ENCODE data around the gene HES6. TPM values are rescaled to one million over a fixed set of nuclear protein-coding genes. Genes with fewer than 3 reads are reported as not detected.
"Not testable (repeated sequence)": the region's sequence is repeated elsewhere in the genome, so short reads cannot be mapped to it uniquely, and the experiment has no call there.

HES6 gene
- total RNA-seq, 1 donor, result 5.4 TPM

- Histone ChIP-seq H3K27me3 (ENCODE audit: insufficient read depth, low read length) (no peaks in the 10 kb centered on the region), H3K4me3 (ENCODE audit: low read length) (no peak overlapping the region), H3K9me3 (ENCODE audit: low read depth, low read length) (no peaks in the 10 kb centered on the region), H3K4me1 (ENCODE audit: insufficient read depth, low read length) (no peaks in the 10 kb centered on the region)
Measured at GRCh38 chr2:238280083-238280825, 40.4 kb upstream of the HES6 start.

GRCh38 chr2:238279324-238279682 is 39.5 kb upstream of the HES6 start:
- no peaks in the 10 kb centered on the region for H3K9me3 ChIP-seq (ENCODE audit: low read depth, low read length)
- no peak overlapping the region for H3K4me3 ChIP-seq (ENCODE audit: low read length)
- H3K4me1 ChIP-seq (ENCODE audit: insufficient read depth, low read length), result no peaks in the 10 kb centered on the region

GRCh38 chr2:238278626-238279323 is 38.9 kb upstream of the HES6 start:
- Histone ChIP-seq H3K4me3 (ENCODE audit: low read length) (no peak overlapping the region), H3K4me1 (ENCODE audit: insufficient read depth, low read length) (peaks cover 5% of the 10 kb centered on the region), H3K9me3 (ENCODE audit: low read depth, low read length) (no peaks in the 10 kb centered on the region), H3K27me3 (ENCODE audit: insufficient read depth, low read length) (no peaks in the 10 kb centered on the region)

More at GRCh38 chr2:238279324-238279682, 39.5 kb upstream of the HES6 start:
- no peaks in the 10 kb centered on the region for H3K27me3 ChIP-seq (ENCODE audit: insufficient read depth, low read length)

- no peaks in the 10 kb centered on the region for H3K9me3 ChIP-seq (ENCODE audit: low read depth, low read length)
- no peak overlapping the region for H3K4me3 ChIP-seq (ENCODE audit: low read length)
- H3K4me1 ChIP-seq (ENCODE audit: insufficient read depth, low read length), result peaks cover 15% of the 10 kb centered on the region
- no peaks in the 10 kb centered on the region for H3K27me3 ChIP-seq (ENCODE audit: insufficient read depth, low read length)
Measured at GRCh38 chr2:238277695-238278094, 37.9 kb upstream of the HES6 start.

GRCh38 chr2:238274152-238274865 is 34.5 kb upstream of the HES6 start:
- no peaks in the 10 kb centered on the region for H3K27me3 ChIP-seq (ENCODE audit: insufficient read depth, low read length)

GRCh38 chr2:238273433-238273832 is 33.6 kb upstream of the HES6 start:
- not testable (repeated sequence) for H3K27me3 ChIP-seq (ENCODE audit: insufficient read depth, low read length); H3K4me3 ChIP-seq (ENCODE audit: low read length); H3K9me3 ChIP-seq (ENCODE audit: low read depth, low read length)
- peaks cover 16% of the 10 kb centered on the region for H3K4me1 ChIP-seq (ENCODE audit: insufficient read depth, low read length)

More at GRCh38 chr2:238274152-238274865, 34.5 kb upstream of the HES6 start:
- Histone ChIP-seq H3K4me3 (ENCODE audit: low read length) (no peak overlapping the region), H3K9me3 (ENCODE audit: low read depth, low read length) (no peaks in the 10 kb centered on the region), H3K4me1 (ENCODE audit: insufficient read depth, low read length) (peaks cover 16% of the 10 kb centered on the region)

GRCh38 chr2:238272156-238272555 is 32.3 kb upstream of the HES6 start:
- peaks cover 16% of the 10 kb centered on the region for H3K4me1 ChIP-seq (ENCODE audit: insufficient read depth, low read length)
- H3K4me3 ChIP-seq (ENCODE audit: low read length), result no peak overlapping the region
- H3K27me3 ChIP-seq (ENCODE audit: insufficient read depth, low read length), result no peaks in the 10 kb centered on the region
- no peaks in the 10 kb centered on the region for H3K9me3 ChIP-seq (ENCODE audit: low read depth, low read length)

GRCh38 chr2:238271686-238272085 is 31.8 kb upstream of the HES6 start:
- H3K4me3 ChIP-seq (ENCODE audit: low read length); H3K27me3 ChIP-seq (ENCODE audit: insufficient read depth, low read length); H3K9me3 ChIP-seq (ENCODE audit: low read depth, low read length): not testable (repeated sequence)
- peaks cover 16% of the 10 kb centered on the region for H3K4me1 ChIP-seq (ENCODE audit: insufficient read depth, low read length)

- no peaks in the 10 kb centered on the region for H3K27me3 ChIP-seq (ENCODE audit: insufficient read depth, low read length)
- peaks cover 16% of the 10 kb centered on the region for H3K4me1 ChIP-seq (ENCODE audit: insufficient read depth, low read length)
- no peak overlapping the region for H3K4me3 ChIP-seq (ENCODE audit: low read length)
- H3K9me3 ChIP-seq (ENCODE audit: low read depth, low read length), result no peaks in the 10 kb centered on the region
Measured at GRCh38 chr2:238271061-238271554, 31.3 kb upstream of the HES6 start.

GRCh38 chr2:238270606-238271005 is 30.8 kb upstream of the HES6 start:
- H3K9me3 ChIP-seq (ENCODE audit: low read depth, low read length), result no peaks in the 10 kb centered on the region
- no peaks in the 10 kb centered on the region for H3K27me3 ChIP-seq (ENCODE audit: insufficient read depth, low read length)

GRCh38 chr2:238269741-238270140 is 29.9 kb upstream of the HES6 start:
- no peaks in the 10 kb centered on the region for H3K9me3 ChIP-seq (ENCODE audit: low read depth, low read length)
- H3K4me3 ChIP-seq (ENCODE audit: low read length), result no peak overlapping the region
- no peaks in the 10 kb centered on the region for H3K27me3 ChIP-seq (ENCODE audit: insufficient read depth, low read length)
- H3K4me1 ChIP-seq (ENCODE audit: insufficient read depth, low read length), result peaks cover 16% of the 10 kb centered on the region

More at GRCh38 chr2:238270606-238271005, 30.8 kb upstream of the HES6 start:
- Histone ChIP-seq H3K4me1 (ENCODE audit: insufficient read depth, low read length) (peaks cover 16% of the 10 kb centered on the region), H3K4me3 (ENCODE audit: low read length) (no peak overlapping the region)

- peaks cover 18% of the 10 kb centered on the region for H3K4me1 ChIP-seq (ENCODE audit: insufficient read depth, low read length)
- H3K4me3 ChIP-seq (ENCODE audit: low read length), result no peak overlapping the region
- H3K9me3 ChIP-seq (ENCODE audit: low read depth, low read length), result no peaks in the 10 kb centered on the region
- no peaks in the 10 kb centered on the region for H3K27me3 ChIP-seq (ENCODE audit: insufficient read depth, low read length)
Measured at GRCh38 chr2:238267884-238268680, 28.2 kb upstream of the HES6 start.

GRCh38 chr2:238267341-238267710 is 27.5 kb upstream of the HES6 start:
- H3K4me1 ChIP-seq (ENCODE audit: insufficient read depth, low read length), result peaks cover 14% of the 10 kb centered on the region
- H3K4me3 ChIP-seq (ENCODE audit: low read length), result no peak overlapping the region
- H3K27me3 ChIP-seq (ENCODE audit: insufficient read depth, low read length), result no peaks in the 10 kb centered on the region
- no peaks in the 10 kb centered on the region for H3K9me3 ChIP-seq (ENCODE audit: low read depth, low read length)

GRCh38 chr2:238265605-238266004 is 25.8 kb upstream of the HES6 start:
- Histone ChIP-seq H3K27me3 (ENCODE audit: insufficient read depth, low read length) (no peaks in the 10 kb centered on the region), H3K4me1 (ENCODE audit: insufficient read depth, low read length) (peaks cover 14% of the 10 kb centered on the region), H3K4me3 (ENCODE audit: low read length) (no peak overlapping the region), H3K9me3 (ENCODE audit: low read depth, low read length) (no peaks in the 10 kb centered on the region)
